Measurements from ENCODE around the gene AEBP2. TPM values are rescaled to one million over a fixed set of nuclear protein-coding genes. Genes with fewer than 3 reads are reported as not detected.
"Not testable (repeated sequence)": the region's sequence is repeated elsewhere in the genome, so short reads cannot be mapped to it uniquely, and the experiment has no call there.

The AEBP2 gene
- total RNA-seq, 1 experiment from 2014 or later: 12.3 TPM

DNA sequence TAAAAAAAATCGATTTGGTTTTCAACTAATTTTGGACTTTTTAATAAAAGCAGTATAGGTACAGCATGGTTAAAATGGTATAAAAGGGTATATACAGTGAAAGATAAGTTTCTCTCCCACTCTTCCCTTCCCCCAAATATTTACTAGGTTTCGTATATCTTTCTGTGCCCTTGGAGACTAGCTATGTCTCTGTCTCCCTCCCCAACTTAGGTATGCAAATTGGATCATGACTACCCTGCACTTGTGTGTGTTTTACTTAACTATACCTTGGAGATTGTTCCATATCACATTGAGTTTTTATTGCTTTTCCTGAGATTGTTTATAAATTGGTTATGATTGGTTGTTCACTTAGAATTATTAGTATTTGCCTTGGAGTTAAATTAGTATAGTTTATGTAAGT lies 19.4 kb downstream of the AEBP2 start:
- H3K4me3 ChIP-seq (ENCODE audit: insufficient read depth, low read depth, low read length): no peak overlapping the region
- DNase-seq: no peak
- H3K36me3 ChIP-seq (replicated peaks; ENCODE audit: control insufficient read depth, insufficient read depth, low read length): peaks cover 7% of the 10 kb centered on the region
- no peaks in the 10 kb centered on the region for H3K27me3 ChIP-seq (ENCODE audit: control insufficient read depth, insufficient read depth, low read length)

DNA sequence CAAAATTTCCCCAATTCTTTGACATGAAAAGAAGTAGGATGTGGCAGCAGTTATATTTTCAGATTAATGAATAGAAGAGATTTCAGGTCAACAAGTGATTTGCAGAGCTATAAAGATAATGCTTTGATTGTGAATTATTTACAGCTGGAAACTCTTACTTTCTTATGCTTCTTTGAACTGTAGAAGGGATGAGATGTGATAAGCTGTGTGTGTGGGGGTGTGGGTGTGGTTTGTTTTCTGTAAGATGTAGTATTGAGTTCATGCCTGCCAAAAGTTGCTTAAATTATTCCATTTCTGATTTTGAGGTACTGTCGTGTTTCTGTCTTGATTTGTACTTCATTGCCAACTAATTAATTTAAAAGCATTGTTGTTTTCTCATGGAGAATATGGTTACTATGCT lies 22.7 kb downstream of the AEBP2 start:
- H3K4me3 ChIP-seq (ENCODE audit: insufficient read depth, low read depth, low read length): no peak overlapping the region
- no peak for DNase-seq
- H3K27me3 ChIP-seq (ENCODE audit: control insufficient read depth, insufficient read depth, low read length): no peaks in the 10 kb centered on the region
- H3K36me3 ChIP-seq (replicated peaks; ENCODE audit: control insufficient read depth, insufficient read depth, low read length): peaks cover 6% of the 10 kb centered on the region

DNA sequence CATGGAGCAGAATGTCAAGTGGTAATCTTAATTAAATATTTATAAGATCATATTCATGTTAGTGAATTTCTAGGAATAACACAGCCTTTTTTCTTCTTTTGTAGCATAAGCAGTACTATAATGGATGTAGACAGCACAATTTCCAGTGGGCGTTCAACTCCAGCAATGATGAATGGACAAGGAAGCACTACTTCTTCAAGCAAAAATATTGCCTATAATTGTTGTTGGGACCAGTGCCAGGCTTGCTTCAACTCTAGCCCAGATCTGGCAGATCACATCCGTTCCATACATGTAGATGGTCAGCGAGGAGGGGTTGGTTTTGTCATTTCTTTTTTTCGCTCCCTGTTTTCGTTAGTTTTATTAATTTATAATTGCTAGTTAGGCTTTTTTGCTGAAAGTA lies 23.1 kb downstream of the AEBP2 start:
- H3K4me3 ChIP-seq (ENCODE audit: insufficient read depth, low read depth, low read length): no peak overlapping the region
- H3K27me3 ChIP-seq (ENCODE audit: control insufficient read depth, insufficient read depth, low read length): no peaks in the 10 kb centered on the region
- H3K36me3 ChIP-seq (replicated peaks; ENCODE audit: control insufficient read depth, insufficient read depth, low read length): peaks cover 6% of the 10 kb centered on the region
- no peak for DNase-seq

DNA sequence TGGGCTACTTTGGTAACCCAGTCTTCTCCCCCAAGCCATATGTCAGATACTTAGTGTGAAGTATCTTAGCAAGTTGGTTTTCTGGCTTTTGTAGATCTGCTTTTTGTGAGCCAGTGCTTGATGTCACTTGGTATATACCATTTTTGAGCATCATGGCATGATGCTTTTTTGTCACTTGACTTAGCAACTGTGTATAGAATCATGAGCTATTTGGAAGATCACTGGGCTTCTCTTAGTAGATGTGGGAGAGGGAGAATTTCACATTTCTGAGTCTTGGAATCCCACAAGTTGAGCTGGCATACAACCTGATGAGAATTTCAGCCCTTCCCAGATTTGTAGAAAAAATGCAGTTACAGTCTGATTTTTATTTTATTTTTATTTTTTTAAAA lies 24.9 kb downstream of the AEBP2 start:
- H3K36me3 ChIP-seq (replicated peaks; ENCODE audit: control insufficient read depth, insufficient read depth, low read length): peaks cover 10% of the 10 kb centered on the region
- H3K4me3 ChIP-seq (ENCODE audit: insufficient read depth, low read depth, low read length): no peak overlapping the region
- no peak for DNase-seq
- no peaks in the 10 kb centered on the region for H3K27me3 ChIP-seq (ENCODE audit: control insufficient read depth, insufficient read depth, low read length)

DNA sequence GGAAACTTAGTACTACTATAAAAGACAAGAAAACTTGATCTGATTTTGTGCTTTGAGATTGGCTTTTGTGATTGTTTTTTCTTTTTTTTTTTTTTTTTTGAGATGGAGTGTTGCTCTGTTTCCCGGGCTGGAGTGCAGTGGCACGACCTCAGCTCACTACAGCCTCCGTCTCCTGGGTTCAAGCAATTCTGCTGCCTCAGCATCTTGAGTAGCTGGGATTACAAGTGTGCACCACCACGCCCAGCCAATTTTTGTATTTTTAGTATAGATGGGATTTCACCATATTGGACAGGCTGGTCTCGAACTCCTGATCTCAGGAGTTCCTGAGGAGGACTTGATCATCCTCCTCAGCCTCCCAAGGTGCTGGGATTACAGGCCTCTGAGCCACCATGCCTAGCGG lies 26.4 kb downstream of the AEBP2 start:
- no peak for DNase-seq
- Histone ChIP-seq H3K4me3 (ENCODE audit: insufficient read depth, low read depth, low read length) (no peak overlapping the region), H3K36me3 (replicated peaks; ENCODE audit: control insufficient read depth, insufficient read depth, low read length) (peaks cover 16% of the 10 kb centered on the region), H3K27me3 (ENCODE audit: control insufficient read depth, insufficient read depth, low read length) (no peaks in the 10 kb centered on the region)

DNA sequence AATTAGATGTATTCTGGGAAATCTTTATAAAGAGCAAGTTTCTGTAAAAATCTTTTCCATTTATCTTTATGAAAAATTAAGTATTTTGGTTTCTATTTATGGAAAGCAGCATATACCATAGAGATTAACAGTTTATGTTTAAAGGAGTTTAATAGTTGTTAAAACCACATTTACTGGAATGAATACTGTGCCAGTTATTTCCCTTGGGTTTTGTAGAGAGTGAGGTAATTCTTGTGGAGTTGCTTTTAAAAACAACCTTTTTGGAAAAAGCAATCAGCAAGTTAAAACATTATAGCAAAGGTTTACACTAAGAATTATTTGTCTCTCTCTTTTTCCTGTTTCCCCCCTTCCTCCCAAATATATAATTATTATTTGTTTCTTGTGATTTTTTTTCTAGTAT lies 34.9 kb downstream of the AEBP2 start:
- Histone ChIP-seq H3K4me3 (ENCODE audit: insufficient read depth, low read depth, low read length) (no peak overlapping the region), H3K36me3 (replicated peaks; ENCODE audit: control insufficient read depth, insufficient read depth, low read length) (peaks cover 9% of the 10 kb centered on the region), H3K27me3 (ENCODE audit: control insufficient read depth, insufficient read depth, low read length) (no peaks in the 10 kb centered on the region)
- DNase-seq: no peak

DNA sequence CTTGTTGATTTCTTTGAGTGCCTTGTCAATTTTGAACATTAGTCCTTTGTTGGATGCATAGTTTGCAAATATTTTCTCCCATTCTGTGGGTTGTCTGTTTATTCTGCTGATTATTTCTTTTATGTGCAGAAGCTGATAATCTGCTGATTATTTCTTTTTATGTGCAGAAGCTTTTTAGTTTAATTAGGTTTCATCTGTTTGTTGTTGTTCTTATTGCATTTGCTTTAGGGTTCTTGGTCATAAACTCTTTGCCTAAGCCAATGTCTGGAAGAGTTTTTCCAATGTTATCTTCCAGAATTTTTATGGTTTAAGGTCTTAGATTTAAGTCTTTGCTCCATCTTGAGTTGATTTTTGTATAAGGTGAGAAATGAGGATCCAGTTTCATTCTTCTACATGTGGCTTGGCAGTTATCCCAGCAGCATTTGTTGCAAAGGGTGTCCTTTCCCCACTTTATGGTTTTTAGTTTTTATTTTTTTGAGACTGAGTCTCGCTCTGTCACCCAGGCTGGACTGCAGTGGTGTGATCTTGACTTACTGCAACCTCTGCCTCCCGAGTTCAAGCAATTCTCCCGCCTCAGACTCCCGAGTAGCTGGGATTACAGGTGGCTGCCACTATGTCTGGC lies 36.7 kb downstream of the AEBP2 start:
- not testable (repeated sequence) for DNase-seq; H3K27me3 ChIP-seq (ENCODE audit: control insufficient read depth, insufficient read depth, low read length); H3K4me3 ChIP-seq (ENCODE audit: insufficient read depth, low read depth, low read length); H3K36me3 ChIP-seq (replicated peaks; ENCODE audit: control insufficient read depth, insufficient read depth, low read length)

DNA sequence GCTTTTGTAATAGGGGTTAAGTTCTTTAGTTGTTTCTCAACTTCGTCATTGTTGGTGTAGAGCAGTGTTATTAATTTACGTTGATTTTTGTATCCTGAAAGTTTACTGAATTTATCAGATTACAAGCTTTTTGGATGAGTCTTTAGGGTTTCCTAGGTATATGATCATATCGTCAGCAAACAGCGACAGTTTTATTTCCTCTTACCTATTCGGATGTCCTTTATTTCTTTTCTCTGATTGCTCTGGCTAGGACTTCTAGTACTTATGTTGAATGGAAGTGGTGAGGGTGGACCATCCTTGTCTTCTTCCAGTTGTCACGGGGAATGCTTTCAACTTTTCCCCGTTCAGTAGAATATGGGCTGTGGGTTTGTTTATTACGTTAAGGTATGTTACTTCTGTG lies 37.8 kb downstream of the AEBP2 start:
- no peaks in the 10 kb centered on the region for H3K27me3 ChIP-seq (ENCODE audit: control insufficient read depth, insufficient read depth, low read length)
- peaks cover 3% of the 10 kb centered on the region for H3K36me3 ChIP-seq (replicated peaks; ENCODE audit: control insufficient read depth, insufficient read depth, low read length)
- no peak overlapping the region for H3K4me3 ChIP-seq (ENCODE audit: insufficient read depth, low read depth, low read length)
- no peak for DNase-seq

DNA sequence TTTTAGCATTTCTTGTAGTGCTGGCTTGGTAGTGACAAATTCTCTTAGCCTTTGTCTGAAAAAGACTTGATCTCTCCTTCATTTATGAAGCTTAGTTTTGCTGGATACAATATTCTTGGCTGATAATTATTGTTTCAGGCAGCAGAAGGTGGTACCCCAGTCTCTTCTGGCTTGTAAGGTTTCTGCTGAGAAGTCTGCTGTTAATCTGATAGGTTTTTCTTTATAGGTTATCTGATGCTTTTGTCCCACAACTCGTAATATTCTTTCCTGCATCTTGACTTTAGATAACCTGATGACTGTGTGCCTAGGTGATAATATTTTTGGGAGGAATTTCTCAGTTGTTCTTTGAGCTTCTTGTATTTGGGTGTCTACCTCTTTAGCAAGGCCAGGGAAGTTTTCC lies 41.2 kb downstream of the AEBP2 start:
- no peak for DNase-seq
- no peaks in the 10 kb centered on the region; the same call in none of the 2 replicates for H3K36me3 ChIP-seq (replicated peaks; ENCODE audit: control insufficient read depth, insufficient read depth, low read length)
- no peak overlapping the region for H3K4me3 ChIP-seq (ENCODE audit: insufficient read depth, low read depth, low read length)
- no peaks in the 10 kb centered on the region for H3K27me3 ChIP-seq (ENCODE audit: control insufficient read depth, insufficient read depth, low read length)

DNA sequence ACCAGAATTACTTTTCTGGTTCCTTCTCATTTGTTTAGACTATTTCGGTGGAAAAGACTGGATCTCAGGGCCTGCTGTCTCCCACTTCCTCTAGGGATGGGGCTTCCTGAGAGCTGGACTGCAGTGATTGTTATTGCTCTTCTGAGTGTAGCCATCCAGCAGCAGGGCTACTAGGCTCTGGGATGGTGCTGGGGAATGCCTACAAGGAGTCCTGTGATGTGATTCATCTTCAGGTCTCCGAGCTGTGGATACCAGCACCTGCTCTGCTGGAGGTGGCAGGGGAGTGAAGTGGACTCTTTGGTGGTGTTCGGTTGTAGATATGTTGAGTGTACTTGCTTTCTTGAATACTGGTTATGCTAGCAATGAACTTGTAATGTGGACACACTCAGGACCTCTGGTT lies 42.7 kb downstream of the AEBP2 start:
- DNase-seq: no peak
- no peaks in the 10 kb centered on the region; the same call in none of the 2 replicates for H3K36me3 ChIP-seq (replicated peaks; ENCODE audit: control insufficient read depth, insufficient read depth, low read length)

DNA sequence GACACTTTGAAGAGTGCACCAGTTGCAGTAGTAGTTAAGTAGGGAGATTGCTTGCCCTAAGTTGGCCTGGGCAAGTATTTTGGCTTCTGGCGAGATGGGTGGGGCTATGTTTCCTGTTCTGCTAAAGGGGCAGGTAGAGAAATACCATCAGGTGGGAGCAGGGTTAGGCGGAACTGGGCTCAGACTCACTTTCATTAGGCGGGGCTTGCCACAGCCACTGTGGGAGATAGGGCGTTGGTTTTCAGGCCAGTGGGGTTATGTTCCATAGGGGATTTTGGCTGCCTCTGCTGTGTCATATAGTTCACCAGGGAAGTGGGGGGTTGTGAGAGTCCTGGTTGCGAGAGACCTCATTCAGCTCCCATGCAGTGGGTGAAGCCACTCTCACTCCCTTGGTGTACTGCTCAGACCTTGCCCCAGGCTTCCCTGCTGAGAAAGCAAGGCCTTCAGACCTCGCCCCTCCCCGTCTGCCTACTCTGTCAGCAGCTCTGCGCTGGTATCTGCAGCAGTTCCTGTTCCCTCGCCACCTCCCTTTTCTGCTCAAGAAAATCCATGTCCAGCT lies 43.3 kb downstream of the AEBP2 start:
- H3K27me3 ChIP-seq (ENCODE audit: control insufficient read depth, insufficient read depth, low read length): no peaks in the 10 kb centered on the region
- no peak for DNase-seq
- H3K36me3 ChIP-seq (replicated peaks; ENCODE audit: control insufficient read depth, insufficient read depth, low read length): no peaks in the 10 kb centered on the region; the same call in none of the 2 replicates
- no peak overlapping the region for H3K4me3 ChIP-seq (ENCODE audit: insufficient read depth, low read depth, low read length)

More for the DNA sequence above, 42.7 kb downstream of the AEBP2 start:
- Histone ChIP-seq H3K27me3 (ENCODE audit: control insufficient read depth, insufficient read depth, low read length) (no peaks in the 10 kb centered on the region), H3K4me3 (ENCODE audit: insufficient read depth, low read depth, low read length) (no peak overlapping the region)

DNA sequence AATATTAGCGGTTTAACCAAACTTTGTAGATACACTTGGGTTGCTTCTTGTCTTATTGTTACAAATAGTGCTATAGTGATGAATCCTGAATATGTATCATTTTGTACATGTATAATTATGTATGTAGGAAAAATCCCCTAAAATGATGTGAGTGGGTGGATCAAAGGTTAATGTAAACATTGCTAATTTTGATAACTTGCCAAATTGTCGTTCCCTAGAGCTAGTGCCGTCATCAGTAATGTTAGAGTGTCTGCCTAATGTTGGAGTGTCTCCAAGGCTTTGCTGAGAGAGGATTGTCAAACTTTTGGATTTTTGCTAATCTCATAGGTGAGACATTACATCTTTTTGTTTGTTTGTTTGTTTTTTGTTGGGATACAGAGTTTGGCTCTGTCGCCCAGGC lies 44.4 kb downstream of the AEBP2 start:
- H3K36me3 ChIP-seq (replicated peaks; ENCODE audit: control insufficient read depth, insufficient read depth, low read length): no peaks in the 10 kb centered on the region; the same call in none of the 2 replicates
- no peaks in the 10 kb centered on the region for H3K27me3 ChIP-seq (ENCODE audit: control insufficient read depth, insufficient read depth, low read length)
- no peak overlapping the region for H3K4me3 ChIP-seq (ENCODE audit: insufficient read depth, low read depth, low read length)
- no peak for DNase-seq

DNA sequence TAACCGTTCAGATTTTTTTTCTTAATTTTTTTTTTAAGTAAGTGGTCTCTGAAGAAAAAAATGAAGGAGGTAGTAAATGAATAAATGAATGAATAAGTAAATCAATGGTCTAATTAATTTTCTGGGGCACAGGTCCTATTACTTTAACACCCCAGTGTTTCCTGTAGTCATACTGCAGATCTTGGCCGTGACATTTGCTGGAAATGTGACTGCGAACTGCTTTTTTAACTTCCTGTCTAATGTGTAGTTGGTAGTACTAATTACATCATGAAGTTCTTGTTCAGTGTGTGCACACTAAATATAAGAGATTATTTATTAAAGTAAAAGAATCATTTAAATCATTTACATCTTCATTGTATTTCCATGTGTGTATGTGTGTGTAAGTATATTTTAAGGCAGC lies 45.4 kb downstream of the AEBP2 start:
- DNase-seq: no peak
- Histone ChIP-seq H3K4me3 (ENCODE audit: insufficient read depth, low read depth, low read length) (no peak overlapping the region), H3K27me3 (ENCODE audit: control insufficient read depth, insufficient read depth, low read length) (no peaks in the 10 kb centered on the region), H3K36me3 (replicated peaks; ENCODE audit: control insufficient read depth, insufficient read depth, low read length) (no peaks in the 10 kb centered on the region; the same call in none of the 2 replicates)

DNA sequence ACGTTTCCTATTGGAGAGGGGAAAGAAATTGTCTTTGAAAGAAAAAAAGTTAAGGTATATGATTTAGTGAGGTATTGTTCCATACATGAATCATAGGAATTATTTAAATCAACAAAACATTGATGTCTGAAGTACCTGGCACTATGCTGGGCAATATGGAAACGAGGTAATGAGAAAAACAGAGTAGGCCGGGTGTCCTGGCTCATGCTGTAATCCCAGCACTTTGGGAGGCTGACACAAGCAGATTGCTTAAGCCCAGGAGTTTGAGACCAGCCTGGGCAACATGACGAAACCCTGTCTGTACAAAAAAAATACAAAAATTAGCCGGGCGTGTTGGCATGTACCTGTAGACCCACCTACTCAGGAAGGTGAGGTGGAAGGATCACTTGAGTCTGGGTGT lies 45.9 kb downstream of the AEBP2 start:
- Histone ChIP-seq H3K4me3 (ENCODE audit: insufficient read depth, low read depth, low read length) (no peak overlapping the region), H3K27me3 (ENCODE audit: control insufficient read depth, insufficient read depth, low read length) (no peaks in the 10 kb centered on the region), H3K36me3 (replicated peaks; ENCODE audit: control insufficient read depth, insufficient read depth, low read length) (no peaks in the 10 kb centered on the region; the same call in none of the 2 replicates)

DNA sequence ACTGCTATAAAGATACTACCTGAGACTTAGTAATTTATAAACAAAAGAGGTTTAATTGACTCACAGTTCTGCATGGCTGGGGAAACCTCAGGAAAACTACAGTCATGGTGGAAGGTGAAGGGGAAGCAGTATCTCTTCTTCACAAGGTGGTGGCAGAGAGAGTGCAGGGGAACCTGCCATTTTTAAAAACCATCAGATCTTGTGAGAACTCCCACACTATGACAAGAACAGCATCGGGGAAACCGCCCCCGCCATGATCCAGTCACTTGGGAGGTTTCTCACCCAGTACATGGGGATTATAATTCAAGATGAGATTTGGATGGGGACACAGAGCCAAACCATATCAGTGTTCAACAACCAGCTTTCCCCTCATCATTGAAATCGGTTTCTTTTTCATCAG lies 49.9 kb downstream of the AEBP2 start:
- DNase-seq: no peak
- Histone ChIP-seq H3K27me3 (ENCODE audit: control insufficient read depth, insufficient read depth, low read length) (no peaks in the 10 kb centered on the region), H3K36me3 (replicated peaks; ENCODE audit: control insufficient read depth, insufficient read depth, low read length) (peaks cover 2% of the 10 kb centered on the region), H3K4me3 (ENCODE audit: insufficient read depth, low read depth, low read length) (no peak overlapping the region)

More for the DNA sequence above, 45.9 kb downstream of the AEBP2 start:
- no peak for DNase-seq
